H1 (cell line): ENCODE data around the gene DLL1. TPM values are rescaled to one million over a fixed set of nuclear protein-coding genes. Genes with fewer than 3 reads are reported as not detected.

Experiments
- CTCF ChIA-PET: fragments of 300-600 bp; sonication (Branson Sonifier 250); formaldehyde crosslinking; loops from one replicate; lab custom pipeline; 2021; ENCODE audit not compliant: partially characterized antibody; lab: Charles Lee
- POLR2A ChIA-PET: fragments of 300-600 bp; sonication (Branson Sonifier 250); formaldehyde crosslinking; loops from one replicate; lab custom pipeline; 2021; ENCODE audit warnings: inconsistent platforms; ENCODE audit not compliant: partially characterized antibody; lab: Charles Lee
- DNase-seq, 2 experiments: peaks; one replicate each; pipeline versions ENCODE4 v3.0.0 to v3.0.0-alpha.2; 2010 to 2022; ENCODE audit warnings: low spot score in 2 of 2, low read depth in 1 of 2, mixed read lengths in 1 of 2
- FAIRE-seq: peaks from 2 replicates; lab custom pipeline; 2011; peaks lifted over from hg19 to GRCh38; lab: Jason Lieb, UNC
- H2AFZ ChIP-seq: 2 replicates; pipeline ENCODE4 v1.8.1; 2012; ENCODE audit warnings: low read length, inconsistent platforms
- H2AK5ac ChIP-seq: 2 replicates; pipeline ENCODE4 v1.6.1; 2013; ENCODE audit warnings: low read depth, low read length
- H2BK120ac ChIP-seq: replicated peaks from 2 replicates; pipeline ENCODE3; 2013; ENCODE audit warnings: low read depth, low read length, inconsistent platforms
- H2BK12ac ChIP-seq: 2 replicates; pipeline ENCODE4 v1.6.1; 2013; ENCODE audit warnings: low read depth, low read length
- H2BK15ac ChIP-seq: 2 replicates; pipeline ENCODE4 v1.6.1; 2013; ENCODE audit warnings: low read length
- H2BK20ac ChIP-seq: 2 replicates; pipeline ENCODE4 v1.6.1; 2013; ENCODE audit warnings: low read length
- H2BK5ac ChIP-seq: 2 replicates; pipeline ENCODE4 v1.6.1; 2013; ENCODE audit warnings: low read depth, low read length
- H3K14ac ChIP-seq: 2 replicates; pipeline ENCODE4 v1.6.1; 2013; ENCODE audit warnings: inconsistent platforms; ENCODE audit not compliant: insufficient read length
- H3K18ac ChIP-seq: 2 replicates; pipeline ENCODE4 v1.6.1; 2013; ENCODE audit warnings: low read length; ENCODE audit errors: extremely low read depth
- H3K23ac ChIP-seq: 2 replicates; pipeline ENCODE4 v1.6.1; 2013; ENCODE audit warnings: inconsistent platforms; ENCODE audit not compliant: insufficient read length
- H3K23me2 ChIP-seq: 2 replicates; pipeline ENCODE4 v1.6.1; 2013; ENCODE audit warnings: low read depth, low read length
- H3K27ac ChIP-seq: 2 replicates; pipeline ENCODE4 v1.6.1; 2011; ENCODE audit warnings: low read depth, low read length, inconsistent platforms
- H3K27me3 ChIP-seq, 4 experiments: replicated peaks in 1 of 4; 1 replicate in 1 of 4; 2 replicates in 3 of 4; pipeline versions ENCODE4 v1.6.1 to v1.8.1; 2011 to 2013; ENCODE audit warnings: low read length in 3 of 4, mild to moderate bottlenecking in 3 of 4, inconsistent platforms in 2 of 4, mixed read lengths in 2 of 4, moderate library complexity in 1 of 4; ENCODE audit not compliant: control insufficient read depth in 3 of 4, insufficient read depth in 3 of 4; ENCODE audit errors: extremely low read depth in 1 of 4
- H3K36me3 ChIP-seq, 4 experiments: 2 replicates each; pipeline versions ENCODE4 v1.6.1 to v1.8.1; 2011 to 2013; ENCODE audit warnings: mild to moderate bottlenecking in 4 of 4, low read length in 3 of 4, moderate library complexity in 2 of 4, control low read depth in 1 of 4, inconsistent platforms in 1 of 4; ENCODE audit not compliant: insufficient read depth in 4 of 4, control insufficient read depth in 2 of 4
- H3K4ac ChIP-seq: replicated peaks from 2 replicates; pipeline ENCODE3; 2013; ENCODE audit warnings: low read length, low read depth, mixed read lengths, inconsistent platforms; ENCODE audit not compliant: insufficient read length
- H3K4me1 ChIP-seq, 4 experiments: replicated peaks in 1 of 4; 1 replicate in 1 of 4; 2 replicates in 3 of 4; pipeline versions ENCODE4 v1.6.1 to v1.8.1; 2011 to 2013; ENCODE audit warnings: low read length in 3 of 4, inconsistent platforms in 2 of 4, mixed read lengths in 1 of 4; ENCODE audit not compliant: insufficient read depth in 4 of 4, control insufficient read depth in 3 of 4
- H3K4me2 ChIP-seq, 2 experiments: 2 replicates each; pipeline versions ENCODE4 v1.6.1 to v1.8.1; 2011 to 2013; ENCODE audit warnings: low read depth in 2 of 2, low read length in 2 of 2, control low read depth in 1 of 2, inconsistent platforms in 1 of 2, mild to moderate bottlenecking in 1 of 2; ENCODE audit not compliant: insufficient read depth in 1 of 2
- H3K4me3 ChIP-seq, 4 experiments: fragments of 200-600, 300-600 bp in 1 of 4; sonication (generic), shearing (Covaris generic), sonication (Bioruptor Twin) in 1 of 4; 2 replicates each; pipeline versions ENCODE4 v1.5.1 to v1.8.1; 2011 to 2016; ENCODE audit warnings: low read length in 4 of 4, low read depth in 3 of 4, control low read depth in 2 of 4, inconsistent platforms in 2 of 4, mild to moderate bottlenecking in 2 of 4, mixed read lengths in 1 of 4, moderate library complexity in 1 of 4; ENCODE audit not compliant: insufficient read depth in 2 of 4; ENCODE audit errors: extremely low read depth in 1 of 4
- H3K56ac ChIP-seq: replicated peaks from 2 replicates; pipeline ENCODE3; 2013; ENCODE audit warnings: low read depth, mild to moderate bottlenecking, mixed read lengths, low read length, inconsistent platforms; ENCODE audit not compliant: insufficient read length
- H3K79me1 ChIP-seq: 2 replicates; pipeline ENCODE4 v1.6.1; 2013; ENCODE audit warnings: low read depth, low read length, control low read depth
- H3K79me2 ChIP-seq, 2 experiments: 2 replicates each; pipeline versions ENCODE4 v1.6.1 to v1.8.1; 2012 to 2013; ENCODE audit warnings: low read length in 2 of 2, mild to moderate bottlenecking in 2 of 2, inconsistent platforms in 1 of 2; ENCODE audit not compliant: insufficient read depth in 2 of 2, control insufficient read depth in 1 of 2
- H3K9ac ChIP-seq, 4 experiments: replicated peaks in 1 of 4; 1 replicate in 1 of 4; 2 replicates in 3 of 4; pipeline versions ENCODE4 v1.6.1 to v1.8.1; 2011 to 2013; ENCODE audit warnings: low read depth in 3 of 4, low read length in 3 of 4, control low read depth in 2 of 4, mild to moderate bottlenecking in 2 of 4, moderate library complexity in 2 of 4, inconsistent platforms in 1 of 4; ENCODE audit errors: extremely low read depth in 1 of 4
- H3K9me3 ChIP-seq, 2 experiments: 2 replicates each; pipeline versions ENCODE4 v1.6.1 to v1.8.1; 2012 to 2013; ENCODE audit warnings: mild to moderate bottlenecking in 2 of 2, moderate library complexity in 2 of 2, control low read depth in 1 of 2, inconsistent platforms in 1 of 2, low read depth in 1 of 2, low read length in 1 of 2, mixed read lengths in 1 of 2; ENCODE audit not compliant: insufficient read depth in 2 of 2
- H4K20me1 ChIP-seq, 2 experiments: replicated peaks in 1 of 2; 2 replicates each; pipeline versions ENCODE3 to v1.8.1; 2011 to 2013; ENCODE audit warnings: inconsistent platforms in 2 of 2, low read length in 2 of 2, mild to moderate bottlenecking in 1 of 2; ENCODE audit not compliant: insufficient read depth in 2 of 2, control insufficient read depth in 1 of 2
- H4K5ac ChIP-seq: 2 replicates; pipeline ENCODE4 v1.6.1; 2013; ENCODE audit warnings: low read length, low read depth, mixed read lengths, inconsistent platforms; ENCODE audit not compliant: insufficient read length
- H4K8ac ChIP-seq: 2 replicates; pipeline ENCODE4 v1.8.0; 2013; ENCODE audit warnings: mild to moderate bottlenecking, moderate library complexity, low read length, inconsistent platforms; ENCODE audit not compliant: insufficient read depth; ENCODE audit errors: extremely low read depth
- H4K91ac ChIP-seq: replicated peaks from 2 replicates; pipeline ENCODE3; 2013; ENCODE audit warnings: low read length, mixed read lengths, inconsistent platforms; ENCODE audit not compliant: insufficient read length
- BACH1 ChIP-seq: IDR thresholded peaks from 2 replicates; pipeline ENCODE4 v1.6.1; 2012; ENCODE audit warnings: low read length, improper control_type of control experiment
- BRCA1 ChIP-seq: IDR thresholded peaks from 2 replicates; pipeline ENCODE4 v1.6.1; 2012; ENCODE audit warnings: low read depth, low read length, improper control_type of control experiment
- CHD1 ChIP-seq: IDR thresholded peaks from 2 replicates; pipeline ENCODE4 v1.6.1; 2012; ENCODE audit warnings: low read depth, low read length, improper control_type of control experiment
- EZH2 ChIP-seq: fragments of 200-600 bp; sonication (generic); IDR thresholded peaks from 2 replicates; pipeline ENCODE4 v1.7.1; 2012; ENCODE audit warnings: low read depth, mild to moderate bottlenecking, moderate library complexity, low read length, inconsistent platforms; ENCODE audit not compliant: severe bottlenecking
- JUN ChIP-seq: IDR thresholded peaks from 2 replicates; pipeline ENCODE4 v1.6.1; 2011; ENCODE audit warnings: low read depth, mild to moderate bottlenecking, improper control_type of control experiment, low read length
- KDM4A ChIP-seq: IDR thresholded peaks from one replicate; pipeline ENCODE4 v1.7.1; 2012; ENCODE audit warnings: low read depth, mild to moderate bottlenecking, moderate library complexity, low read length, inconsistent platforms; ENCODE audit not compliant: severe bottlenecking
- NANOG ChIP-seq: IDR thresholded peaks from 2 replicates; pipeline ENCODE4 v1.6.1; 2011; ENCODE audit warnings: low read length, low read depth, mild to moderate bottlenecking, inconsistent platforms; ENCODE audit not compliant: insufficient read depth, poor library complexity, severe bottlenecking
- RAD21 ChIP-seq, 2 experiments: IDR thresholded peaks in 1 of 2; conservative IDR thresholded peaks in 1 of 2; 2 replicates each; pipeline ENCODE4 v1.6.1; 2011; ENCODE audit warnings: low read depth in 2 of 2, low read length in 2 of 2, improper control_type of control experiment in 1 of 2, inconsistent platforms in 1 of 2, mild to moderate bottlenecking in 1 of 2, moderate library complexity in 1 of 2
- SIX5 ChIP-seq: IDR thresholded peaks from 2 replicates; pipeline ENCODE4 v1.6.1; 2011; ENCODE audit warnings: mild to moderate bottlenecking, low read depth, low read length
- SP2 ChIP-seq: IDR thresholded peaks from 2 replicates; pipeline ENCODE4 v1.6.1; 2012; ENCODE audit warnings: mild to moderate bottlenecking, low read length, inconsistent platforms
- USF2 ChIP-seq: IDR thresholded peaks from 2 replicates; pipeline ENCODE4 v1.6.1; 2011; ENCODE audit warnings: low read length, improper control_type of control experiment
- WGBS, 2 experiments: shearing (Covaris generic) in 1 of 2; methylation state at CpG; one replicate each; pipeline versions ENCODE4 v1.1.6 to v1.1.7; 2013 to 2015; ENCODE audit warnings: low lambda C conversion rate in 2 of 2, mixed read lengths in 2 of 2, inconsistent platforms in 1 of 2, low coverage in 1 of 2, missing lambda C conversion rate in 1 of 2; ENCODE audit not compliant: insufficient replicate concordance in 2 of 2, insufficient coverage in 1 of 2, insufficient read length in 1 of 2; ENCODE audit errors: extremely low coverage in 1 of 2, missing lambda C conversion rate in 1 of 2; 5-methylcytosine and 5-hydroxymethylcytosine counted together
- polyA plus RNA-seq, 7 experiments: library from polyadenylated mRNA; depleted of rRNA in 3 of 7; stranded (reverse) in 5 of 7; unstranded in 2 of 7; fragments of >200 nt in 5 of 7; fragments of 200-250 nt in 2 of 7; gene quantifications; 1 replicate in 5 of 7; 2 replicates in 1 of 7; 4 replicates in 1 of 7; pipeline versions ENCODE4 v1.2.1 to v1.2.3, GENCODE V29; 2011 to 2013; ENCODE audit warnings: missing spikeins in 2 of 7, mixed read lengths in 2 of 7
- total RNA-seq: library from RNA; stranded (reverse); fragmentation: NEBNext Ultra II Directional; extraction: Animal tissue kit (Norgen Biotek cat#: 25700); gene quantifications from 2 replicates; pipeline ENCODE4 v1.2.1, GENCODE V29; 2021

Gene DLL1
- total and polyA plus RNA-seq, 2 of the 8 experiments (the other 6 are each of a cell fraction or from before 2014, with no cell fraction given): 1.7 to 3.8 TPM

GRCh38 chr6:170294298-170294730, 3.4 kb upstream of the DLL1 start:
- H3K27ac ChIP-seq: no peak overlapping the region
- peak overlapping the region; percentile 73 to 94 for H3K4me2 ChIP-seq
- TF ChIP-seq USF2: no peak
- TF ChIP-seq SIX5: no peak
- no peak for TF ChIP-seq BRCA1
- no peak for TF ChIP-seq KDM4A
- no peak for TF ChIP-seq JUN
- no peak for TF ChIP-seq SP2
- TF ChIP-seq NANOG: no peak
- no peak for TF ChIP-seq EZH2
- TF ChIP-seq CHD1: no peak
- no peak for TF ChIP-seq BACH1
- no peak for TF ChIP-seq RAD21 (IDR thresholded peaks at IDR 0.05 in 1 of 2, conservative IDR thresholded peaks at IDR 0.05 in 1 of 2; ENCODE audit: low read depth in 2 of 2, low read length in 2 of 2)

More at GRCh38 chr6:170294298-170294730, 3.4 kb upstream of the DLL1 start:
- WGBS, 2 experiments: 12% methylated on average over 2 of the region's 2 CpGs; no CpG with 5 or more reads in 1 of the 2 experiments
- Histone ChIP-seq H3K56ac (no peak overlapping the region), H4K8ac (no peak overlapping the region), H3K36me3 (no peaks in the 10 kb centered on the region), H2AFZ (no peak overlapping the region), H3K9ac (no peak overlapping the region), H2BK120ac (peak overlapping the region; percentile 38), H3K18ac (no peak overlapping the region), H4K20me1 (peaks cover 0 to 5% of the 10 kb centered on the region in 2 experiments), H2BK5ac (no peak overlapping the region), H4K91ac (no peak overlapping the region), H3K4me1 (peaks cover 17 to 36% (median 18%) of the 10 kb centered on the region in 4 experiments), H3K9me3 (no peaks in the 10 kb centered on the region), H3K79me1 (no peaks in the 10 kb centered on the region), H3K27me3 (peaks cover 36 to 66% (median 56%) of the 10 kb centered on the region in 4 experiments), H2BK20ac (no peak overlapping the region), H3K79me2 (no peaks in the 10 kb centered on the region), H3K4ac (no peak overlapping the region), H3K14ac (no peak overlapping the region), H3K23ac (no peak overlapping the region), H4K5ac (no peak overlapping the region), H3K4me3 (peak overlapping the region in 3 of 4 experiments; percentile 11 to 77 (median 28); a peak in 4 of 8 replicates), H3K23me2 (peaks cover 30% of the 10 kb centered on the region; the same call in 1 of the 2 replicates), H2AK5ac (0 out of 2 replicates have a peak overlapping the region, but pooled peaks have one; percentile 7), H2BK15ac (no peak overlapping the region), H2BK12ac (peak overlapping the region; percentile 43; the same call in 1 of the 2 replicates)
- DNase-seq (no peak), FAIRE-seq (no peak)
- CTCF ChIA-PET: interaction anchor here (0.6 to 1.4 kb wide), 4 partner anchors 9 to 134 kb away, joined by 3 to 4 read pairs (median 3); no protein-coding TSS in a partner anchor
- POLR2A ChIA-PET: interaction anchor here (0.7 to 1.9 kb wide), 6 partner anchors 8 to 332 kb away, joined by 3 to 6 read pairs (median 3); no protein-coding TSS in a partner anchor
